Left ventricle myocardium inferior (tissue), 1 donor: ENCODE measurements around the gene SOCS3. TPM values are rescaled to one million over a fixed set of nuclear protein-coding genes. Genes with fewer than 3 reads are reported as not detected.

Experiments used
- DNase-seq: peaks from one replicate; pipeline ENCODE4 v3.0.0-alpha.2; 2020
- H3K27ac ChIP-seq: fragments of 200-600 bp; replicated peaks from 2 replicates; pipeline ENCODE4 v1.8.0; 2021
- H3K27me3 ChIP-seq: fragments of 200-600 bp; 2 replicates; pipeline ENCODE4 v1.8.0; 2021; ENCODE audit warnings: low read depth
- H3K36me3 ChIP-seq: fragments of 200-600 bp; 2 replicates; pipeline ENCODE4 v1.8.0; 2021
- H3K4me1 ChIP-seq: fragments of 200-600 bp; 2 replicates; pipeline ENCODE4 v1.8.0; 2021
- H3K4me3 ChIP-seq: fragments of 200-600 bp; 2 replicates; pipeline ENCODE4 v1.8.0; 2021; ENCODE audit warnings: mild to moderate bottlenecking, moderate library complexity
- H3K9me3 ChIP-seq: fragments of 200-600 bp; replicated peaks from 2 replicates; pipeline ENCODE4 v1.8.0; 2021
- CTCF ChIP-seq: fragments of 200-600 bp; IDR thresholded peaks from 2 replicates; pipeline ENCODE4 v1.8.0; 2021; ENCODE audit warnings: antibody characterized with exemption, mild to moderate bottlenecking, borderline replicate concordance
- intact Hi-C: fragments of 100-400 bp; cut with micrococcal nuclease; formaldehyde crosslinking; loops from one replicate; pipeline ENCODE4 v1.11.0; 2022
- total RNA-seq: library from RNA; stranded (reverse); fragmentation: NEBNext Ultra II Directional; extraction: Animal tissue kit (Norgen Biotek cat#: 25700); gene quantifications from one replicate; pipeline ENCODE4 v1.2.1, GENCODE V29; 2021
- donor health status: DM: no; HTN: yes; CAD: no; lungs with severe emphysema.

Gene SOCS3
- total RNA-seq, 1 donor from 2014 or later, result 9.5 TPM

- H3K9me3 ChIP-seq, result no peaks in the 10 kb centered on the region
- H3K4me1 ChIP-seq, result peaks cover 46% of the 10 kb centered on the region
- no peak overlapping the region for H3K4me3 ChIP-seq
- H3K27me3 ChIP-seq, result no peaks in the 10 kb centered on the region
- TF ChIP-seq CTCF, result no peak
- H3K36me3 ChIP-seq, result peaks cover 9% of the 10 kb centered on the region
- intact Hi-C loops, result no loop called here
- no peak overlapping the region for H3K27ac ChIP-seq
- no peak for DNase-seq
Observed at GRCh38 chr17:78376161-78376560, 16.3 kb upstream of the SOCS3 start.

GRCh38 chr17:78375401-78376151 is 15.7 kb upstream of the SOCS3 start:
- TF ChIP-seq CTCF, result no peak
- no peaks in the 10 kb centered on the region for H3K9me3 ChIP-seq
- no peaks in the 10 kb centered on the region for H3K27me3 ChIP-seq
- peak overlapping the region; percentile 57 for H3K27ac ChIP-seq
- intact Hi-C loops, result no loop called here
- DNase-seq, result no peak
- no peak overlapping the region for H3K4me3 ChIP-seq
- peaks cover 40% of the 10 kb centered on the region for H3K4me1 ChIP-seq
- peaks cover 3% of the 10 kb centered on the region for H3K36me3 ChIP-seq

- Histone ChIP-seq H3K4me1 (peaks cover 31% of the 10 kb centered on the region), H3K4me3 (no peak overlapping the region), H3K27me3 (no peaks in the 10 kb centered on the region), H3K9me3 (no peaks in the 10 kb centered on the region), H3K36me3 (no peaks in the 10 kb centered on the region), H3K27ac (peak overlapping the region; percentile 57)
- no peak for TF ChIP-seq CTCF
- no peak for DNase-seq
- intact Hi-C loops, result no loop called here
Observed at GRCh38 chr17:78374631-78375274, 14.9 kb upstream of the SOCS3 start.

- H3K36me3 ChIP-seq, result no peaks in the 10 kb centered on the region
- intact Hi-C loops, result no loop called here
- TF ChIP-seq CTCF, result no peak
- no peaks in the 10 kb centered on the region for H3K27me3 ChIP-seq
- H3K9me3 ChIP-seq, result no peaks in the 10 kb centered on the region
- H3K4me3 ChIP-seq, result no peak overlapping the region
- peak overlapping the region; percentile 57 for H3K27ac ChIP-seq
- no peak for DNase-seq
- peaks cover 26% of the 10 kb centered on the region for H3K4me1 ChIP-seq
Observed at GRCh38 chr17:78374189-78374588, 14.3 kb upstream of the SOCS3 start.

- intact Hi-C loops, result no loop called here
- no peaks in the 10 kb centered on the region for H3K9me3 ChIP-seq
Observed at GRCh38 chr17:78372841-78373240, 13.0 kb upstream of the SOCS3 start.

More at GRCh38 chr17:78372841-78373240, 13.0 kb upstream of the SOCS3 start:
- no peak for TF ChIP-seq CTCF
- no peaks in the 10 kb centered on the region for H3K36me3 ChIP-seq
- no peak for DNase-seq
- H3K4me3 ChIP-seq, result no peak overlapping the region
- H3K27me3 ChIP-seq, result no peaks in the 10 kb centered on the region
- H3K4me1 ChIP-seq, result peaks cover 12% of the 10 kb centered on the region
- no peak overlapping the region for H3K27ac ChIP-seq
